Neural progenitor cell (in vitro differentiated cells): ENCODE results near the gene TKFC. TPM values are rescaled to one million over a fixed set of nuclear protein-coding genes. Genes with fewer than 3 reads are reported as not detected.

Experiments used
- DNase-seq: peaks from one replicate; pipeline ENCODE4 v3.0.0-alpha.2; 2016; ENCODE audit warnings: low spot score
- H2AFZ ChIP-seq: fragments of 200-600 bp; sonication (generic); replicated peaks from 2 replicates; pipeline ENCODE4 v1.6.1; 2016; ENCODE audit warnings: antibody characterized with exemption
- H3F3A ChIP-seq: fragments of 200-600 bp; sonication (generic); 2 replicates; pipeline ENCODE4 v1.6.1; 2016; ENCODE audit warnings: antibody characterized with exemption, low read depth
- H3K27ac ChIP-seq: fragments of 200-600 bp; sonication (generic); 2 replicates; pipeline ENCODE4 v1.5.1; 2016; ENCODE audit warnings: mild to moderate bottlenecking
- H3K27me3 ChIP-seq: fragments of 200-600 bp; sonication (generic); 2 replicates; pipeline ENCODE4 v1.6.1; 2016; ENCODE audit warnings: mild to moderate bottlenecking, moderate library complexity
- H3K36me3 ChIP-seq: fragments of 200-600 bp; sonication (generic); 2 replicates; pipeline ENCODE4 v1.5.1; 2016
- H3K4me1 ChIP-seq: fragments of 200-600 bp; sonication (generic); 2 replicates; pipeline ENCODE4 v1.6.1; 2016; ENCODE audit warnings: mixed run types
- H3K4me2 ChIP-seq: fragments of 200-600 bp; sonication (generic); 2 replicates; pipeline ENCODE4 v1.6.1; 2016
- H3K4me3 ChIP-seq: fragments of 200-600 bp; sonication (generic); 2 replicates; pipeline ENCODE4 v1.5.1; 2016
- H3K79me2 ChIP-seq: fragments of 200-600 bp; sonication (generic); 2 replicates; pipeline ENCODE4 v1.6.1; 2016; ENCODE audit warnings: low read depth
- H3K9ac ChIP-seq: fragments of 200-600 bp; sonication (generic); 2 replicates; pipeline ENCODE4 v1.6.1; 2016
- H3K9me3 ChIP-seq: fragments of 200-600 bp; sonication (generic); 2 replicates; pipeline ENCODE4 v1.5.1; 2016; ENCODE audit warnings: low read depth
- H4K20me1 ChIP-seq: fragments of 200-600 bp; sonication (generic); 2 replicates; pipeline ENCODE4 v1.6.1; 2016; ENCODE audit warnings: low read depth
- H3K27ac Mint-ChIP-seq: 3 replicates; pipeline ENCODE4 v1.8.0; 2021; ENCODE audit warnings: mixed read lengths
- H3K27me3 Mint-ChIP-seq: 2 replicates; pipeline ENCODE4 v1.8.0; 2022; ENCODE audit warnings: low read depth, mild to moderate bottlenecking, inconsistent platforms, moderate library complexity, mixed read lengths; ENCODE audit not compliant: insufficient read depth
- H3K36me3 Mint-ChIP-seq: 3 replicates; pipeline ENCODE4 v1.8.0; 2021; ENCODE audit warnings: mixed read lengths
- H3K4me1 Mint-ChIP-seq: 3 replicates; pipeline ENCODE4 v1.8.0; 2021; ENCODE audit warnings: mixed read lengths
- H3K4me3 Mint-ChIP-seq: 3 replicates; pipeline ENCODE4 v1.8.0; 2021; ENCODE audit warnings: mild to moderate bottlenecking, moderate library complexity, mixed read lengths
- H3K9me3 Mint-ChIP-seq: 3 replicates; pipeline ENCODE4 v1.8.0; 2020; ENCODE audit warnings: mixed read lengths
- EZH2 ChIP-seq: fragments of 200-600 bp; sonication (generic); IDR thresholded peaks from 2 replicates; pipeline ENCODE4 v1.6.1; 2017; ENCODE audit warnings: antibody characterized with exemption, mild to moderate bottlenecking, moderate library complexity
- EZH2phosphoT487 ChIP-seq: fragments of 200-600 bp; sonication (generic); IDR thresholded peaks from 2 replicates; pipeline ENCODE4 v1.6.1; 2017; ENCODE audit warnings: antibody characterized with exemption
- total RNA-seq: library from RNA; depleted of rRNA; stranded (reverse); fragments of >200 nt; gene quantifications from 2 replicates; pipeline ENCODE4 v1.2.3, GENCODE V29; 2015; ENCODE audit warnings: low replicate concordance
- TF ChIP-seq, protein P1 (sequence below): fragments of 200-600 bp; sonication (generic); IDR thresholded peaks from 2 replicates; pipeline ENCODE4 v1.5.1; 2017; ENCODE audit warnings: antibody characterized with exemption, mild to moderate bottlenecking

The TKFC gene
- total RNA-seq, 1 donor from 2014 or later: 27.3 TPM

DNA sequence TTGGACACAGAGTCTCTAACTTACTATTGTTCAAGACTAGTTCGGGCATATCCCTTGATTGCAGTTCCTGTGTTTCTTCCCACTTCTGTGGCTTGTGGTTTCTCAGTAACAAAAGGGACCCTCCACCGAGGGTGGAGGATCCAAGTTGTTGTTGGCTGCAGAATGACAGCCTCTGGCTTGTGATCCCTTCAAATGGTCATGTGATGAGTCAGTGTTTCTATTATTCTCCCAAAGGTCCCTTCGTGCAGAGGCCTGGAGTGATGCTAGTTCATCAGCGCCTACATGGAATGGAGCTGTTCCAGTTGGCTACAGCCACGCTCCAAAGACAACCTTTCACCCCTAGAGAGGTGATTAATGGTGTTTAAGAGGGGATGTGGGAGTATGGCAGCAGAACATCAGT, 35.3 kb upstream of the TKFC start:
- Mint-ChIP-seq H3K36me3 (peaks cover 32% of the 10 kb centered on the region), H3K9me3 (no peaks in the 10 kb centered on the region), H3K27me3 (peaks cover 16% of the 10 kb centered on the region), H3K4me1 (peaks cover 8% of the 10 kb centered on the region), H3K27ac (no peak overlapping the region), H3K4me3 (no peak overlapping the region)
- H3K4me3 ChIP-seq: no peak overlapping the region
- H3F3A ChIP-seq: peaks cover 28% of the 10 kb centered on the region
- no peak overlapping the region for H3K9ac ChIP-seq
- TF ChIP-seq EZH2 (no peak), EZH2phosphoT487 (no peak)
- peaks cover 14% of the 10 kb centered on the region for H3K27me3 ChIP-seq
- no peak for DNase-seq
- no peak overlapping the region for H2AFZ ChIP-seq
- H3K4me1 ChIP-seq: peaks cover 13% of the 10 kb centered on the region
- no peaks in the 10 kb centered on the region for H3K36me3 ChIP-seq
- no peak overlapping the region for H3K4me2 ChIP-seq
- peak overlapping the region; percentile 20 for H3K27ac ChIP-seq
- H3K9me3 ChIP-seq: no peaks in the 10 kb centered on the region
- no peaks in the 10 kb centered on the region for H3K79me2 ChIP-seq
- H4K20me1 ChIP-seq: peaks cover 4% of the 10 kb centered on the region

DNA sequence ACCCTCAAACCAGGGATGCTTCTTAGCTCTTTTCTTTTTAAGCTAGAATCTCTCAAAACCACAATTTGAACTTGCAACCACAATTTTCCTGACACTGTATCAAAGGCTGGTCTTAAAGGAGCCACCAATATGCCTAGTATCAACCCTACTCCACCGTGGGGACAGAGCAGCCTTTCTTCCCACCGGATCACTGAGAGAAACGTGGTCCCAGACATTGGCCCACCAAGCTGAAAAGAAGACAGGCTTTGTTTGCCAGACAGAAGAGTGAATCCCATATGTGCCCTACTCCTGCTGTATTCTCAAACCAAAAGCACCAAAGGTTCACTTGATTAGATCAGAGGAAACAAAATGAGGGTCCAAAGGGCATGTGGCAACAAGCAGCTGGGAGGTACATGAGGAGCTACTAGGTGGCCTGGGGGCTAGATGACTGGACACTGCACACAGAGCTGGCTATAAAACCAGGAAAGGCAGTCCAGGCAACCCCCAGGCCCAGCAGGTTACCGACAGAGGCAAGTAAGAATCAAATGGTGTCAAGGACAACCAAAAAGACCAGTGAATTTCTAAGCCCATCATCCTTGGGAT, 34.3 kb upstream of the TKFC start:
- no peak overlapping the region for H3K4me3 Mint-ChIP-seq
- Histone ChIP-seq H3K4me1 (peaks cover 8% of the 10 kb centered on the region), H3K4me2 (no peak overlapping the region), H4K20me1 (peaks cover 4% of the 10 kb centered on the region), H3K4me3 (no peak overlapping the region), H3K27me3 (peaks cover 8% of the 10 kb centered on the region), H3K9ac (no peak overlapping the region), H3F3A (peaks cover 25% of the 10 kb centered on the region), H3K9me3 (no peaks in the 10 kb centered on the region), H3K36me3 (no peaks in the 10 kb centered on the region), H3K79me2 (no peaks in the 10 kb centered on the region), H3K27ac (no peak overlapping the region), H2AFZ (no peak overlapping the region)
- no peak for DNase-seq
- TF ChIP-seq EZH2 (no peak), EZH2phosphoT487 (no peak)
- TF ChIP-seq, protein P1, sequence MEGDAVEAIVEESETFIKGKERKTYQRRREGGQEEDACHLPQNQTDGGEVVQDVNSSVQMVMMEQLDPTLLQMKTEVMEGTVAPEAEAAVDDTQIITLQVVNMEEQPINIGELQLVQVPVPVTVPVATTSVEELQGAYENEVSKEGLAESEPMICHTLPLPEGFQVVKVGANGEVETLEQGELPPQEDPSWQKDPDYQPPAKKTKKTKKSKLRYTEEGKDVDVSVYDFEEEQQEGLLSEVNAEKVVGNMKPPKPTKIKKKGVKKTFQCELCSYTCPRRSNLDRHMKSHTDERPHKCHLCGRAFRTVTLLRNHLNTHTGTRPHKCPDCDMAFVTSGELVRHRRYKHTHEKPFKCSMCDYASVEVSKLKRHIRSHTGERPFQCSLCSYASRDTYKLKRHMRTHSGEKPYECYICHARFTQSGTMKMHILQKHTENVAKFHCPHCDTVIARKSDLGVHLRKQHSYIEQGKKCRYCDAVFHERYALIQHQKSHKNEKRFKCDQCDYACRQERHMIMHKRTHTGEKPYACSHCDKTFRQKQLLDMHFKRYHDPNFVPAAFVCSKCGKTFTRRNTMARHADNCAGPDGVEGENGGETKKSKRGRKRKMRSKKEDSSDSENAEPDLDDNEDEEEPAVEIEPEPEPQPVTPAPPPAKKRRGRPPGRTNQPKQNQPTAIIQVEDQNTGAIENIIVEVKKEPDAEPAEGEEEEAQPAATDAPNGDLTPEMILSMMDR: no peak
- peak overlapping the region; percentile 21 for H3K27ac Mint-ChIP-seq
- H3K27me3 Mint-ChIP-seq: peaks cover 10% of the 10 kb centered on the region
- peaks cover 2% of the 10 kb centered on the region for H3K4me1 Mint-ChIP-seq
- H3K36me3 Mint-ChIP-seq: peaks cover 37% of the 10 kb centered on the region
- no peaks in the 10 kb centered on the region for H3K9me3 Mint-ChIP-seq

DNA sequence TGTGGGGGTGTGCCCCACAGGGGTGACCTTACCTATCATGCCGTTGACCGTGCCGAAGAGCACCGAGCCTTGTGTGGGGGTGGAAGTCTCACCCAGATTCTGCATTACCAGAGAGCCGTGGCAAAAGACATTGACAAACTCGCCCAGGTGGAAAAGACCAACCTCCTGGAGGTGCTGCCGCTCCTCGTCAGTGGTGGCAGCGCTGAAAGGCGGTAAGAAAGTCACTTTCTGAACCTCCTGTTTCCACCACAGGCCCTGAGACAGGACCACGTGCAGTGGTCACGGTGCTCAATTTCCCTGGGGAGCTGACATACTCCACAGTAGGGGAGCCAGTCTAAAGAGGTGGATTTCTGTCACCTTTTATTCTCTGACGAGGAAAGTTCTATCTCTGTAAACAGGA, 30.5 kb upstream of the TKFC start:
- Mint-ChIP-seq H3K27ac (no peak overlapping the region), H3K36me3 (peaks cover 44% of the 10 kb centered on the region), H3K27me3 (peaks cover 4% of the 10 kb centered on the region), H3K4me1 (no peaks in the 10 kb centered on the region), H3K4me3 (no peak overlapping the region), H3K9me3 (no peaks in the 10 kb centered on the region)
- Histone ChIP-seq H3K27me3 (no peaks in the 10 kb centered on the region), H3K4me3 (no peak overlapping the region), H2AFZ (no peak overlapping the region), H3K9me3 (no peaks in the 10 kb centered on the region), H3K4me2 (no peak overlapping the region), H3K27ac (no peak overlapping the region), H3F3A (peaks cover 5% of the 10 kb centered on the region), H3K9ac (no peak overlapping the region), H3K79me2 (no peaks in the 10 kb centered on the region), H3K4me1 (no peaks in the 10 kb centered on the region), H4K20me1 (peaks cover 23% of the 10 kb centered on the region), H3K36me3 (no peaks in the 10 kb centered on the region)
- no peak for DNase-seq
- no peak for TF ChIP-seq EZH2phosphoT487
- TF ChIP-seq EZH2: no peak
- TF ChIP-seq, protein P1: no peak

DNA sequence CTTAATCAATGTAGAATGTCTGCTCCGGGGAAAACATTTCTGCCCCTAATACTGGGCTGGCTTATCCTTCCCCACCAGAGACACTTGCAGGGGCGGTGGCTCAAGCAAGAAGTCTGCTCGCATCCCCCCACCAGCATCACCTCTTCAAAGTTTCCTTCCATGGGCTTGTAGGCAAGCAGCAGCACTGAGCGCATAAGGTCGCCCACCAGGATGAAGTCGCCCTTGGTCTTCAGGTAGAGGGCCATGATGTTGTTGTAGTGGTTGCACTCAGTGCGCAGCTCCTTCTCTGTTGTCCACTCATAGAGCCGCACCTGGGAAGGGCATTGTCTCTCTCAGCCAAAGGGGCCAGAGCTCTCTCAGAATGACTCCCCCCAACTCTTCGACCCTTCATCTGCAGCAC, 29.3 kb upstream of the TKFC start:
- no peaks in the 10 kb centered on the region for H3K79me2 ChIP-seq
- H3K4me3 Mint-ChIP-seq: no peak overlapping the region
- no peak overlapping the region for H2AFZ ChIP-seq
- no peak overlapping the region for H3K27ac Mint-ChIP-seq
- H3K9me3 ChIP-seq: no peaks in the 10 kb centered on the region
- peaks cover 24% of the 10 kb centered on the region for H4K20me1 ChIP-seq
- H3K9ac ChIP-seq: no peak overlapping the region
- H3K27me3 Mint-ChIP-seq: peaks cover 4% of the 10 kb centered on the region
- no peak overlapping the region for H3K27ac ChIP-seq
- H3K36me3 ChIP-seq: peaks cover 4% of the 10 kb centered on the region
- H3K4me1 Mint-ChIP-seq: no peaks in the 10 kb centered on the region
- H3F3A ChIP-seq: no peaks in the 10 kb centered on the region
- TF ChIP-seq, protein P1: no peak
- no peak for TF ChIP-seq EZH2
- no peak for TF ChIP-seq EZH2phosphoT487
- H3K4me2 ChIP-seq: no peak overlapping the region
- no peaks in the 10 kb centered on the region for H3K9me3 Mint-ChIP-seq
- H3K27me3 ChIP-seq: no peaks in the 10 kb centered on the region
- peaks cover 41% of the 10 kb centered on the region for H3K36me3 Mint-ChIP-seq
- no peak overlapping the region for H3K4me3 ChIP-seq
- no peak for DNase-seq
- no peaks in the 10 kb centered on the region for H3K4me1 ChIP-seq
